HepG2 (cell line): ENCODE data around the gene SPATA21. TPM values are rescaled to one million over a fixed set of nuclear protein-coding genes. Genes with fewer than 3 reads are reported as not detected.

Experiments
- ASH2L ChIP-seq: fragments of 300-600, 200-600 bp; sonication (generic); IDR thresholded peaks from 2 replicates; pipeline ENCODE4 v1.7.0; 2017; ENCODE audit warnings: low read depth, mild to moderate bottlenecking, moderate library complexity, mixed read lengths, low read length; ENCODE audit not compliant: insufficient read length
- E2F2 ChIP-seq: sonication (generic); formaldehyde crosslinking; IDR thresholded peaks from 2 replicates; pipeline ENCODE4 v1.4.0; 2020; ENCODE audit warnings: missing genetic modification reagents, borderline replicate concordance
- ESRRA ChIP-seq: sonication (generic); formaldehyde crosslinking; IDR thresholded peaks from 2 replicates; pipeline ENCODE4 v1.5.1; 2020; ENCODE audit warnings: mild to moderate bottlenecking, low read depth, missing genetic modification reagents
- FIP1L1 ChIP-seq: fragments of 200-400 bp; formaldehyde crosslinking; IDR thresholded peaks from 2 replicates; pipeline ENCODE4 v1.6.1; 2018; ENCODE audit warnings: low read depth, mild to moderate bottlenecking, low read length, moderate library complexity, borderline replicate concordance; ENCODE audit not compliant: insufficient read depth
- HBP1 ChIP-seq: IDR thresholded peaks from 2 replicates; pipeline ENCODE4 v1.6.1; 2016; ENCODE audit warnings: low read depth, control low read depth
- KLF12 ChIP-seq: sonication (generic); formaldehyde crosslinking; IDR thresholded peaks from 2 replicates; pipeline ENCODE4 v1.4.0; 2020; ENCODE audit warnings: missing genetic modification reagents, borderline replicate concordance
- MZF1 ChIP-seq: sonication (generic); formaldehyde crosslinking; IDR thresholded peaks from 2 replicates; pipeline ENCODE4 v1.8.1; 2023; ENCODE audit warnings: mild to moderate bottlenecking, missing genetic modification reagents, borderline replicate concordance
- PATZ1 ChIP-seq: sonication (generic); formaldehyde crosslinking; IDR thresholded peaks from 2 replicates; pipeline ENCODE4 v1.4.0; 2020; ENCODE audit warnings: missing genetic modification reagents
- RBAK ChIP-seq: sonication (generic); formaldehyde crosslinking; IDR thresholded peaks from 2 replicates; pipeline ENCODE4 v1.5.1; 2020; ENCODE audit warnings: mild to moderate bottlenecking, missing genetic modification reagents
- RELA ChIP-seq: sonication (generic); formaldehyde crosslinking; IDR thresholded peaks from 2 replicates; pipeline ENCODE4 v1.4.0; 2020; ENCODE audit warnings: missing genetic modification reagents
- SMARCC2 ChIP-seq: fragments of 450-650 bp; IDR thresholded peaks from 2 replicates; pipeline ENCODE4 v1.6.1; 2017; ENCODE audit warnings: antibody characterized with exemption, mild to moderate bottlenecking
- TARDBP ChIP-seq: sonication (generic); formaldehyde crosslinking; IDR thresholded peaks from 2 replicates; pipeline ENCODE4 v1.8.0; 2022; ENCODE audit warnings: mild to moderate bottlenecking, missing genetic modification reagents
- ZBTB46 ChIP-seq: sonication (generic); formaldehyde crosslinking; IDR thresholded peaks from 2 replicates; pipeline ENCODE4 v1.4.0; 2020; ENCODE audit warnings: mild to moderate bottlenecking, missing genetic modification reagents, borderline replicate concordance
- ZFY ChIP-seq: sonication (generic); formaldehyde crosslinking; IDR thresholded peaks from 2 replicates; pipeline ENCODE4 v1.4.0; 2020; ENCODE audit warnings: missing genetic modification reagents
- ZGPAT ChIP-seq: IDR thresholded peaks from 2 replicates; pipeline ENCODE4 v1.6.1; 2016; ENCODE audit warnings: mild to moderate bottlenecking
- ZNF570 ChIP-seq: sonication (generic); formaldehyde crosslinking; IDR thresholded peaks from 2 replicates; pipeline ENCODE4 v1.4.0; 2020; ENCODE audit warnings: mild to moderate bottlenecking, missing genetic modification reagents, borderline replicate concordance
- ZNF580 ChIP-seq: IDR thresholded peaks from 2 replicates; pipeline ENCODE4 v1.6.1; 2016; ENCODE audit warnings: low read depth, borderline replicate concordance
- ZNF670 ChIP-seq: sonication (generic); formaldehyde crosslinking; IDR thresholded peaks from 2 replicates; pipeline ENCODE4 v1.8.0; 2022; ENCODE audit warnings: mild to moderate bottlenecking, missing genetic modification reagents, borderline replicate concordance
- ZNF672 ChIP-seq: sonication (generic); formaldehyde crosslinking; IDR thresholded peaks from 2 replicates; pipeline ENCODE4 v1.8.1; 2022; ENCODE audit warnings: missing genetic modification reagents
- ZNF75D ChIP-seq: sonication (generic); formaldehyde crosslinking; IDR thresholded peaks from 2 replicates; pipeline ENCODE4 v1.8.1; 2023; ENCODE audit warnings: missing genetic modification reagents, mild to moderate bottlenecking, borderline replicate concordance
- polyA plus RNA-seq, 8 experiments: library from polyadenylated mRNA; depleted of rRNA in 3 of 8; stranded (reverse) in 7 of 8; unstranded in 1 of 8; fragments of >200 nt; fragmentation: Illumina TruSeq in 4 of 8; extraction: Trizol in 4 of 8; gene quantifications; 2 replicates each; pipeline versions ENCODE4 v1.2.1 to v1.2.3, GENCODE V29; 2011 to 2016; ENCODE audit warnings: low read depth in 4 of 8, missing spikeins in 1 of 8, mixed read lengths in 1 of 8; ENCODE audit not compliant: insufficient read depth in 1 of 8
- total RNA-seq, 5 experiments: library from RNA; depleted of rRNA; stranded (reverse); fragments of >200 nt; fragmentation: Illumina TruSeq; extraction: Trizol; gene quantifications; 2 replicates each; pipeline ENCODE4 v1.2.3, GENCODE V29; 2016; ENCODE audit warnings: low read depth in 1 of 5

SPATA21 gene
- total and polyA plus RNA-seq, 2 of the 13 experiments (the other 11 are each of a cell fraction or from before 2014, with no cell fraction given), result 0.80 to 1.4 TPM

- TF ChIP-seq TARDBP (CRISPR knock-in tag) (peak; percentile 90), ZNF672 (CRISPR knock-in tag) (no peak), PATZ1 (CRISPR knock-in tag) (no peak), ZNF580 (CRISPR knock-in tag) (no peak), ZGPAT (CRISPR knock-in tag) (no peak; the same call in 1 of the 2 replicates), MZF1 (CRISPR knock-in tag) (no peak), RELA (CRISPR knock-in tag) (no peak), ZBTB46 (CRISPR knock-in tag) (no peak), KLF12 (no peak; the same call in 1 of the 2 replicates), ZNF570 (no peak), ESRRA (CRISPR knock-in tag) (no peak), ZNF75D (CRISPR knock-in tag) (no peak), ASH2L (no peak), SMARCC2 (no peak), RBAK (CRISPR knock-in tag) (no peak), FIP1L1 (no peak), ZNF670 (no peak), ZFY (CRISPR knock-in tag) (no peak), E2F2 (CRISPR knock-in tag) (no peak), HBP1 (CRISPR knock-in tag) (no peak)
Observed at GRCh38 chr1:16366722-16367257, 70.4 kb downstream of the SPATA21 start, which contains the start of gene SZRD1 (continued).
